ENCODE results near the gene ANKS3.

Gene ANKS3

DNA sequence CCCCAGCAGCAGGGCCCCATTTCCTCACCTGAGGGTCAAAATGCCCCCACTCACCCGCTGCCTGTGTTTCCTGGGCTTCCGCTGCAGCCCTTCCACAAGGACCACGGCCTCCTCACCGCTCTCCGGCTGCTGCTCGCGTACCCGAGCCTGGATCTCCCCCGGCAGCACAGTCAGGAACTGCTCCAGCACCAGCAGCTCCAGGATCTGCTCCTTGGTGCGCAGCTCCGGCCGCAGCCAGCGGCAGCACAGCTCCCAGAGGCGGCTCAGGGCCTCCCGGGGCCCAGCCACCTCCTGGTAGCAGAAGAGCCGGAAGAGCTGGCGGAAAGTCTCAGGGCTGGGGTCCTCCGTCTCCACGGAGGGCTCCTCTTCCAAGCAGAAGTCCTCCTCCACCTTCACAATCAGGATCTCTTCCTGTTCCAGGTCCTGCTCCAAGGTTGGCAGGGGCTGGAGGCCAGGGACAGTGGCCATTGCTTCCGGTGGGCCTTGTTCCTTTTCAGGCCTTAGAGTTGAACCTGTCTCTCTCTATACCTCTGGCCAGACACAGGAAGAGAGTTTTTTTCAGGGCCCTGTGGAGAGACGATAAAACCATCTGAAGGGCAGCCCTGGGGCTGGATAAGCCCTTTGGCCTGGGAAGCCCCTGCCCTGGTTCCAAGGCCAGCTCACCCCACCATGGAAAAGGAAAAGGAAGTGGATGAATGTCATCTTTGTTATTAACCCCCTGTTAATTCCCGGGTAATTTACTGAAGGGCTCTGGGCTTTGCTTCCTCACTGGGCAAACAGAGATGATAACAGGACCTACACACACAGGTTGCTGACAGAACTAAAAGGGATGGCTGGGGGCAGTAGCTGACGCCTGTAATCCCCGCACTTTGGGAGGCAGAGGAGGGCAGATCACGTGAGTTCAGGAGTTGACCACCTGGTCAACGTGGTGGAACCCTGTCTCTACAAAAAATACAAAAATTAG lies 31.7 kb upstream of the ANKS3 start:
- TF ChIP-seq EP300 (IDR thresholded peaks at IDR 0.05; ENCODE audit: borderline replicate concordance) = no peak
- TF ChIP-seq, protein P1, sequence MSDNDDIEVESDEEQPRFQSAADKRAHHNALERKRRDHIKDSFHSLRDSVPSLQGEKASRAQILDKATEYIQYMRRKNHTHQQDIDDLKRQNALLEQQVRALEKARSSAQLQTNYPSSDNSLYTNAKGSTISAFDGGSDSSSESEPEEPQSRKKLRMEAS (IDR thresholded peaks at IDR 0.05) = no peak
- no peak for TF ChIP-seq CEBPB (IDR thresholded peaks at IDR 0.05)
- TF ChIP-seq, protein P2, sequence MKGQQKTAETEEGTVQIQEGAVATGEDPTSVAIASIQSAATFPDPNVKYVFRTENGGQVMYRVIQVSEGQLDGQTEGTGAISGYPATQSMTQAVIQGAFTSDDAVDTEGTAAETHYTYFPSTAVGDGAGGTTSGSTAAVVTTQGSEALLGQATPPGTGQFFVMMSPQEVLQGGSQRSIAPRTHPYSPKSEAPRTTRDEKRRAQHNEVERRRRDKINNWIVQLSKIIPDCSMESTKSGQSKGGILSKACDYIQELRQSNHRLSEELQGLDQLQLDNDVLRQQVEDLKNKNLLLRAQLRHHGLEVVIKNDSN (IDR thresholded peaks at IDR 0.05) = no peak
- TF ChIP-seq TAF1 (IDR thresholded peaks at IDR 0.05; ENCODE audit: low read depth) = no peak
- TF ChIP-seq FOXM1 (IDR thresholded peaks at IDR 0.05; ENCODE audit: borderline replicate concordance, low read depth) = no peak
- no peak for TF ChIP-seq TEAD4 (IDR thresholded peaks at IDR 0.05)
- TF ChIP-seq ZBTB7A (IDR thresholded peaks at IDR 0.05; ENCODE audit: low read depth) = no peak
- no peak for TF ChIP-seq EGR1 (IDR thresholded peaks at IDR 0.05)
- TF ChIP-seq YY1 (IDR thresholded peaks at IDR 0.05; ENCODE audit: low read depth) = no peak
- TF ChIP-seq, protein P3, sequence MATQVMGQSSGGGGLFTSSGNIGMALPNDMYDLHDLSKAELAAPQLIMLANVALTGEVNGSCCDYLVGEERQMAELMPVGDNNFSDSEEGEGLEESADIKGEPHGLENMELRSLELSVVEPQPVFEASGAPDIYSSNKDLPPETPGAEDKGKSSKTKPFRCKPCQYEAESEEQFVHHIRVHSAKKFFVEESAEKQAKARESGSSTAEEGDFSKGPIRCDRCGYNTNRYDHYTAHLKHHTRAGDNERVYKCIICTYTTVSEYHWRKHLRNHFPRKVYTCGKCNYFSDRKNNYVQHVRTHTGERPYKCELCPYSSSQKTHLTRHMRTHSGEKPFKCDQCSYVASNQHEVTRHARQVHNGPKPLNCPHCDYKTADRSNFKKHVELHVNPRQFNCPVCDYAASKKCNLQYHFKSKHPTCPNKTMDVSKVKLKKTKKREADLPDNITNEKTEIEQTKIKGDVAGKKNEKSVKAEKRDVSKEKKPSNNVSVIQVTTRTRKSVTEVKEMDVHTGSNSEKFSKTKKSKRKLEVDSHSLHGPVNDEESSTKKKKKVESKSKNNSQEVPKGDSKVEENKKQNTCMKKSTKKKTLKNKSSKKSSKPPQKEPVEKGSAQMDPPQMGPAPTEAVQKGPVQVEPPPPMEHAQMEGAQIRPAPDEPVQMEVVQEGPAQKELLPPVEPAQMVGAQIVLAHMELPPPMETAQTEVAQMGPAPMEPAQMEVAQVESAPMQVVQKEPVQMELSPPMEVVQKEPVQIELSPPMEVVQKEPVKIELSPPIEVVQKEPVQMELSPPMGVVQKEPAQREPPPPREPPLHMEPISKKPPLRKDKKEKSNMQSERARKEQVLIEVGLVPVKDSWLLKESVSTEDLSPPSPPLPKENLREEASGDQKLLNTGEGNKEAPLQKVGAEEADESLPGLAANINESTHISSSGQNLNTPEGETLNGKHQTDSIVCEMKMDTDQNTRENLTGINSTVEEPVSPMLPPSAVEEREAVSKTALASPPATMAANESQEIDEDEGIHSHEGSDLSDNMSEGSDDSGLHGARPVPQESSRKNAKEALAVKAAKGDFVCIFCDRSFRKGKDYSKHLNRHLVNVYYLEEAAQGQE (IDR thresholded peaks at IDR 0.05; ENCODE audit: low read depth) = no peak
- TF ChIP-seq CREB1 (IDR thresholded peaks at IDR 0.05; ENCODE audit: low read depth) = no peak
- TF ChIP-seq NFIC (IDR thresholded peaks at IDR 0.05) = no peak
- TF ChIP-seq RAD21 (IDR thresholded peaks at IDR 0.05; ENCODE audit: low read depth) = no peak

DNA sequence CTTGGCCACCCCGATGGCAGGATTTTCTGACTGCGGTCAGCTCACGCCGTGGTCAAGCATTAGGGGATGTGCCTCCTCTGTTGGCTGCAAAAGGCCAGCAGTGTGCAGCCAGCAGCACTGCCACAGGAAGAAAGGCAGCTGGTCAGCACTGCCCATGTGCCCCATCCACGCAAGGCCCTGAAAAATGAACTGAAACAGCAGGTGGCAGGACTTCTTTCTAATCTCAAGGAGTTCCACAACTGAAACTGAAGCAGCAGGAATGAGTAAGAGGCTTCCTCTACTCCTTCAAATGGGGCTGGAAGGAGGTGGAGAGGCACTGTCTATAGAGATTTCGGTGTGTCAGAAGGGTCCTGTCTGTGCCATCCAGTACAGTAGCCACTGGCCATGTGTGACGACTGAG lies 29.7 kb upstream of the ANKS3 start:
- no peak for TF ChIP-seq NFIC (IDR thresholded peaks at IDR 0.05)
- TF ChIP-seq, protein P1 (IDR thresholded peaks at IDR 0.05) = no peak
- no peak for TF ChIP-seq RAD21 (IDR thresholded peaks at IDR 0.05; ENCODE audit: low read depth)
- TF ChIP-seq CEBPB (IDR thresholded peaks at IDR 0.05) = no peak
- TF ChIP-seq EP300 (IDR thresholded peaks at IDR 0.05; ENCODE audit: borderline replicate concordance) = no peak
- no peak for TF ChIP-seq FOXM1 (IDR thresholded peaks at IDR 0.05; ENCODE audit: borderline replicate concordance, low read depth)
- no peak for TF ChIP-seq TAF1 (IDR thresholded peaks at IDR 0.05; ENCODE audit: low read depth)
- TF ChIP-seq, protein P3 (IDR thresholded peaks at IDR 0.05; ENCODE audit: low read depth) = no peak

DNA sequence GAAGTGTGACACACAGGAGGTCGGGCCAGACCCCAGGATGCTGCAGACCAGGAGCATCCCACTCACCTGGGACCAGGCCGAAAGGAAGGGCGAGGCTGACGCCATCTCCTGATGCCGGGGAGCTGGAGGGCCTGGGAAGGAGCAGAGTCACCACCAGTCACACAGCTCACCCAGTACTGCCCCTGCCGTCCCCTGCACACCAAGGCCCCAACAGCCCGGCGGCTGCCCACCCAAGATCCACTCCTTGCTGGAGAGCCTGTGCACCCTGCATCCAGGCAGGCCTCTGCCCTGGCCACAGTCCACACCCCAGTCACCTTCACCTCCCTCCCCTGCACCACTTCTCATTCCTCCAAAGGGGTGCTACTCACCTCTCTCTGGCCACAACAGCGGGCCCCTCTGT lies 28.1 kb upstream of the ANKS3 start:
- no peak for TF ChIP-seq CREB1 (IDR thresholded peaks at IDR 0.05; ENCODE audit: low read depth)
- TF ChIP-seq TCF12 (IDR thresholded peaks at IDR 0.05; ENCODE audit: low read depth) = no peak
- TF ChIP-seq, protein P3 (IDR thresholded peaks at IDR 0.05; ENCODE audit: low read depth) = no peak
- TF ChIP-seq, protein P1 (IDR thresholded peaks at IDR 0.05) = no peak
- no peak for TF ChIP-seq YY1 (IDR thresholded peaks at IDR 0.05; ENCODE audit: low read depth)
- no peak for TF ChIP-seq EP300 (IDR thresholded peaks at IDR 0.05; ENCODE audit: borderline replicate concordance)
- TF ChIP-seq, protein P2 (IDR thresholded peaks at IDR 0.05) = no peak
- no peak for TF ChIP-seq EGR1 (IDR thresholded peaks at IDR 0.05)
- TF ChIP-seq RAD21 (IDR thresholded peaks at IDR 0.05; ENCODE audit: low read depth) = no peak
- no peak for TF ChIP-seq NFIC (IDR thresholded peaks at IDR 0.05)
- TF ChIP-seq CEBPB (IDR thresholded peaks at IDR 0.05) = no peak
- TF ChIP-seq ZBTB7A (IDR thresholded peaks at IDR 0.05; ENCODE audit: low read depth) = no peak
- no peak for TF ChIP-seq FOXM1 (IDR thresholded peaks at IDR 0.05; ENCODE audit: borderline replicate concordance, low read depth)
- no peak for TF ChIP-seq TEAD4 (IDR thresholded peaks at IDR 0.05)
- TF ChIP-seq TAF1 (IDR thresholded peaks at IDR 0.05; ENCODE audit: low read depth) = no peak
